Loucy (cell line): ENCODE data around the gene C1orf226.
"Not testable (repeated sequence)": the region's sequence is repeated elsewhere in the genome, so short reads cannot be mapped to it uniquely, and the experiment has no call there.

Experiments
- H2AFZ ChIP-seq: fragments of 200-600 bp; sonication (generic); 2 replicates; pipeline ENCODE4 v1.6.0; 2016; ENCODE audit warnings: antibody characterized with exemption, mild to moderate bottlenecking, low read length, moderate library complexity
- H3F3A ChIP-seq: fragments of 200-600 bp; 2 replicates; pipeline ENCODE4 v1.6.0; 2016; ENCODE audit warnings: antibody characterized with exemption, low read depth, mild to moderate bottlenecking
- H3K27me3 ChIP-seq: fragments of 200-600 bp; sonication (generic); 2 replicates; pipeline ENCODE4 v1.6.1; 2014; ENCODE audit warnings: low read length, mild to moderate bottlenecking; ENCODE audit not compliant: insufficient read depth, poor library complexity, severe bottlenecking
- H3K36me3 ChIP-seq: fragments of 200-600 bp; sonication (generic); 2 replicates; pipeline ENCODE4 v1.6.1; 2016; ENCODE audit warnings: low read length; ENCODE audit not compliant: insufficient read depth
- H3K4me1 ChIP-seq: fragments of 200-600 bp; sonication (generic); 2 replicates; pipeline ENCODE4 v1.5.1; 2014; ENCODE audit warnings: low read length, mild to moderate bottlenecking; ENCODE audit not compliant: insufficient read depth, poor library complexity, severe bottlenecking
- H3K4me2 ChIP-seq: fragments of 200-600 bp; sonication (generic); 2 replicates; pipeline ENCODE4 v1.6.0; 2014; ENCODE audit warnings: antibody characterized with exemption, low read length, low read depth, mild to moderate bottlenecking; ENCODE audit not compliant: poor library complexity, severe bottlenecking
- H3K4me3 ChIP-seq: fragments of 200-600 bp; sonication (generic); 2 replicates; pipeline ENCODE4 v1.5.1; 2014; ENCODE audit warnings: low read length, mild to moderate bottlenecking, mixed read lengths; ENCODE audit not compliant: poor library complexity, severe bottlenecking
- H3K79me2 ChIP-seq: fragments of 200-600 bp; sonication (generic); 2 replicates; pipeline ENCODE4 v1.6.1; 2014; ENCODE audit warnings: low read length; ENCODE audit not compliant: insufficient read depth
- H3K9ac ChIP-seq: fragments of 200-600 bp; sonication (generic); 2 replicates; pipeline ENCODE4 v1.6.0; 2014; ENCODE audit warnings: mild to moderate bottlenecking, low read depth, low read length, moderate library complexity; ENCODE audit not compliant: poor library complexity, severe bottlenecking
- H3K9me2 ChIP-seq: fragments of 200-600 bp; sonication (generic); replicated peaks from 2 replicates; pipeline ENCODE4 v1.6.1; 2016; ENCODE audit warnings: low read depth, low read length, mixed read lengths
- H3K9me3 ChIP-seq: fragments of 200-600 bp; sonication (generic); 2 replicates; pipeline ENCODE4 v1.6.1; 2014; ENCODE audit warnings: mild to moderate bottlenecking, antibody characterized with exemption, low read length, low read depth; ENCODE audit not compliant: insufficient read depth
- H4K20me1 ChIP-seq: fragments of 200-600 bp; sonication (generic); 2 replicates; pipeline ENCODE4 v1.6.0; 2014; ENCODE audit warnings: antibody characterized with exemption, low read length, mild to moderate bottlenecking; ENCODE audit not compliant: insufficient read depth, poor library complexity, severe bottlenecking
- CTCF ChIP-seq: fragments of 200-600 bp; sonication (generic); conservative IDR thresholded peaks from 2 replicates; pipeline ENCODE4 v1.5.1; 2014; ENCODE audit warnings: mild to moderate bottlenecking, antibody characterized with exemption, low read length
- EZH2phosphoT487 ChIP-seq: fragments of 200-600 bp; IDR thresholded peaks from 2 replicates; pipeline ENCODE4 v1.6.1; 2018; ENCODE audit warnings: antibody characterized with exemption, mild to moderate bottlenecking, moderate library complexity, borderline replicate concordance

Gene C1orf226

GRCh38 chr1:162430583-162430982 lies 49.1 kb downstream of the C1orf226 start:
- Histone ChIP-seq H3K27me3 (no peaks in the 10 kb centered on the region), H3K4me2 (no peak overlapping the region), H3K9me3 (no peaks in the 10 kb centered on the region), H3K9me2 (no peaks in the 10 kb centered on the region), H3K79me2 (no peaks in the 10 kb centered on the region), H3F3A (no peaks in the 10 kb centered on the region), H3K36me3 (no peaks in the 10 kb centered on the region), H3K4me3 (no peak overlapping the region), H2AFZ (no peak overlapping the region), H3K9ac (no peak overlapping the region), H4K20me1 (no peaks in the 10 kb centered on the region), H3K4me1 (no peaks in the 10 kb centered on the region)
- TF ChIP-seq CTCF, result no peak
- TF ChIP-seq EZH2phosphoT487, result no peak

GRCh38 chr1:162432977-162433713 lies 51.6 kb downstream of the C1orf226 start:
- H3K36me3 ChIP-seq, H4K20me1 ChIP-seq, H3F3A ChIP-seq, H3K9ac ChIP-seq, H2AFZ ChIP-seq, H3K9me2 ChIP-seq, H3K4me1 ChIP-seq, H3K4me3 ChIP-seq, H3K9me3 ChIP-seq, H3K27me3 ChIP-seq, H3K4me2 ChIP-seq, H3K79me2 ChIP-seq: not testable (repeated sequence)
